ENCODE data around the gene TNFRSF6B.
"Not testable (repeated sequence)": the region's sequence is repeated elsewhere in the genome, so short reads cannot be mapped to it uniquely, and the experiment has no call there.

The TNFRSF6B gene

GRCh38 chr20:63718996-63719395 lies 22.5 kb downstream of the TNFRSF6B start:
- H3K36me3 ChIP-seq (ENCODE audit: insufficient read depth, low read length): peaks cover 35% of the 10 kb centered on the region

GRCh38 chr20:63722967-63723622 lies 26.6 kb downstream of the TNFRSF6B start:
- peaks cover 29% of the 10 kb centered on the region for H3K36me3 ChIP-seq (ENCODE audit: insufficient read depth, low read length)
- not testable (repeated sequence) for H3K9ac ChIP-seq (ENCODE audit: low read depth, low read length, poor library complexity, severe bottlenecking); H3K4me2 ChIP-seq (ENCODE audit: low read depth, low read length, poor library complexity, severe bottlenecking); H3K9me3 ChIP-seq (ENCODE audit: insufficient read depth, low read depth, low read length); H2AFZ ChIP-seq (ENCODE audit: low read length); H4K20me1 ChIP-seq (ENCODE audit: insufficient read depth, low read length, poor library complexity, severe bottlenecking); H3K9me2 ChIP-seq (replicated peaks; ENCODE audit: low read depth, low read length); H3K27me3 ChIP-seq (ENCODE audit: insufficient read depth, low read length, poor library complexity, severe bottlenecking); H3K4me3 ChIP-seq (ENCODE audit: low read length, poor library complexity, severe bottlenecking); H3F3A ChIP-seq (ENCODE audit: low read depth)
- peaks cover 51% of the 10 kb centered on the region for H3K79me2 ChIP-seq (ENCODE audit: insufficient read depth, low read length)
- H3K4me1 ChIP-seq (ENCODE audit: insufficient read depth, low read length, poor library complexity, severe bottlenecking): peaks cover 15% of the 10 kb centered on the region

More at GRCh38 chr20:63718996-63719395, 22.5 kb downstream of the TNFRSF6B start:
- no peak overlapping the region for H3K9ac ChIP-seq (ENCODE audit: low read depth, low read length, poor library complexity, severe bottlenecking)
- peaks cover 67% of the 10 kb centered on the region for H3K79me2 ChIP-seq (ENCODE audit: insufficient read depth, low read length)
- TF ChIP-seq, protein P1, sequence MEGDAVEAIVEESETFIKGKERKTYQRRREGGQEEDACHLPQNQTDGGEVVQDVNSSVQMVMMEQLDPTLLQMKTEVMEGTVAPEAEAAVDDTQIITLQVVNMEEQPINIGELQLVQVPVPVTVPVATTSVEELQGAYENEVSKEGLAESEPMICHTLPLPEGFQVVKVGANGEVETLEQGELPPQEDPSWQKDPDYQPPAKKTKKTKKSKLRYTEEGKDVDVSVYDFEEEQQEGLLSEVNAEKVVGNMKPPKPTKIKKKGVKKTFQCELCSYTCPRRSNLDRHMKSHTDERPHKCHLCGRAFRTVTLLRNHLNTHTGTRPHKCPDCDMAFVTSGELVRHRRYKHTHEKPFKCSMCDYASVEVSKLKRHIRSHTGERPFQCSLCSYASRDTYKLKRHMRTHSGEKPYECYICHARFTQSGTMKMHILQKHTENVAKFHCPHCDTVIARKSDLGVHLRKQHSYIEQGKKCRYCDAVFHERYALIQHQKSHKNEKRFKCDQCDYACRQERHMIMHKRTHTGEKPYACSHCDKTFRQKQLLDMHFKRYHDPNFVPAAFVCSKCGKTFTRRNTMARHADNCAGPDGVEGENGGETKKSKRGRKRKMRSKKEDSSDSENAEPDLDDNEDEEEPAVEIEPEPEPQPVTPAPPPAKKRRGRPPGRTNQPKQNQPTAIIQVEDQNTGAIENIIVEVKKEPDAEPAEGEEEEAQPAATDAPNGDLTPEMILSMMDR (conservative IDR thresholded peaks at IDR 0.05; ENCODE audit: low read length): no peak
- TF ChIP-seq EZH2phosphoT487 (IDR thresholded peaks at IDR 0.05; ENCODE audit: borderline replicate concordance): no peak
- no peaks in the 10 kb centered on the region for H3K4me1 ChIP-seq (ENCODE audit: insufficient read depth, low read length, poor library complexity, severe bottlenecking)
- H3K9me3 ChIP-seq (ENCODE audit: insufficient read depth, low read depth, low read length): peaks cover 4% of the 10 kb centered on the region; the same call in 1 of the 2 replicates
- no peak overlapping the region for H3K4me2 ChIP-seq (ENCODE audit: low read depth, low read length, poor library complexity, severe bottlenecking)
- no peaks in the 10 kb centered on the region for H3K27me3 ChIP-seq (ENCODE audit: insufficient read depth, low read length, poor library complexity, severe bottlenecking)
- H3K4me3 ChIP-seq (ENCODE audit: low read length, poor library complexity, severe bottlenecking): no peak overlapping the region
- peaks cover 2% of the 10 kb centered on the region; the same call in 1 of the 2 replicates for H3F3A ChIP-seq (ENCODE audit: low read depth)
- no peak overlapping the region for H2AFZ ChIP-seq (ENCODE audit: low read length)
- H4K20me1 ChIP-seq (ENCODE audit: insufficient read depth, low read length, poor library complexity, severe bottlenecking): peaks cover 2% of the 10 kb centered on the region
- no peaks in the 10 kb centered on the region for H3K9me2 ChIP-seq (replicated peaks; ENCODE audit: low read depth, low read length)

GRCh38 chr20:63730189-63730733 lies 33.8 kb downstream of the TNFRSF6B start:
- not testable (repeated sequence) for H2AFZ ChIP-seq (ENCODE audit: low read length); H3K9me3 ChIP-seq (ENCODE audit: insufficient read depth, low read depth, low read length); H3K27me3 ChIP-seq (ENCODE audit: insufficient read depth, low read length, poor library complexity, severe bottlenecking); H4K20me1 ChIP-seq (ENCODE audit: insufficient read depth, low read length, poor library complexity, severe bottlenecking); H3K9me2 ChIP-seq (replicated peaks; ENCODE audit: low read depth, low read length)
- H3K4me3 ChIP-seq (ENCODE audit: low read length, poor library complexity, severe bottlenecking): peak overlapping the region; percentile 55
- peaks cover 58% of the 10 kb centered on the region for H3K79me2 ChIP-seq (ENCODE audit: insufficient read depth, low read length)
- peak overlapping the region; percentile 78 for H3K9ac ChIP-seq (ENCODE audit: low read depth, low read length, poor library complexity, severe bottlenecking)
- peaks cover 55% of the 10 kb centered on the region for H3K4me1 ChIP-seq (ENCODE audit: insufficient read depth, low read length, poor library complexity, severe bottlenecking)
- peak overlapping the region; percentile 82 for H3K4me2 ChIP-seq (ENCODE audit: low read depth, low read length, poor library complexity, severe bottlenecking)
- peaks cover 25% of the 10 kb centered on the region for H3F3A ChIP-seq (ENCODE audit: low read depth)
- H3K36me3 ChIP-seq (ENCODE audit: insufficient read depth, low read length): peaks cover 24% of the 10 kb centered on the region; the same call in 1 of the 2 replicates

DNA sequence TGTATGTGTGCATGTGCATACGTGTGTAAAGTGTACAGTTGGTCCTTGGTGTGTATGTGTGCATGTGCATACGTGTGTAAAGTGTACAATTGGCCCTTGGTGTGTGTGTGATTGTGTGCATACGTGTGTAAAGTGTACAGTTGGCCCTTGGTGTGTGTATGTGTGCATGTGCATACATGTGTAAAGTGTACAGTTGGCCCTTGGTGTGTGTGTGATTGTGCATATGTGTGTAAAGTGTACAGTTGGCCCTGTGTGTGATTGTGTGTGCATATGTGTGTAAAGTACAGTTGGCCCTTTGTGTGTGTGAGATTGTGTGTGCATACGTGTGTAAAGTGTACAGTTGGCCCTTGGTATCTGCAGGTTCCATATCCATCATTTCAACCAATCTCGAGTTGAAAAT lies 35.0 kb downstream of the TNFRSF6B start:
- peaks cover 25% of the 10 kb centered on the region for H3F3A ChIP-seq (ENCODE audit: low read depth)
- TF ChIP-seq, protein P1 (conservative IDR thresholded peaks at IDR 0.05; ENCODE audit: low read length): no peak
- TF ChIP-seq EZH2phosphoT487 (IDR thresholded peaks at IDR 0.05; ENCODE audit: borderline replicate concordance): no peak
- no peaks in the 10 kb centered on the region for H3K9me2 ChIP-seq (replicated peaks; ENCODE audit: low read depth, low read length)
- peaks cover 25% of the 10 kb centered on the region; the same call in 1 of the 2 replicates for H3K36me3 ChIP-seq (ENCODE audit: insufficient read depth, low read length)
- no peak overlapping the region for H2AFZ ChIP-seq (ENCODE audit: low read length)
- peaks cover 66% of the 10 kb centered on the region for H3K4me1 ChIP-seq (ENCODE audit: insufficient read depth, low read length, poor library complexity, severe bottlenecking)
- peaks cover 53% of the 10 kb centered on the region for H3K79me2 ChIP-seq (ENCODE audit: insufficient read depth, low read length)
- no peaks in the 10 kb centered on the region for H4K20me1 ChIP-seq (ENCODE audit: insufficient read depth, low read length, poor library complexity, severe bottlenecking)
- no peaks in the 10 kb centered on the region for H3K27me3 ChIP-seq (ENCODE audit: insufficient read depth, low read length, poor library complexity, severe bottlenecking)
- H3K4me2 ChIP-seq (ENCODE audit: low read depth, low read length, poor library complexity, severe bottlenecking): peak overlapping the region; percentile 82
- no peaks in the 10 kb centered on the region for H3K9me3 ChIP-seq (ENCODE audit: insufficient read depth, low read depth, low read length)
- H3K9ac ChIP-seq (ENCODE audit: low read depth, low read length, poor library complexity, severe bottlenecking): peak overlapping the region; percentile 78
- peak overlapping the region; percentile 55 for H3K4me3 ChIP-seq (ENCODE audit: low read length, poor library complexity, severe bottlenecking)

Data from Loucy (cell line).